GM21619 (cell line): Measurements from ENCODE around the gene SDK1.

Experiments
- ATAC-seq: cut with Tn5 transposase; IDR thresholded peaks from one replicate; pipeline ENCODE4 v1.9.1; 2021; ENCODE audit not compliant: unreplicated experiment

The SDK1 gene

GRCh38 chr7:3455806-3456595, 154.9 kb downstream of the SDK1 start:
- no peak for ATAC-seq

GRCh38 chr7:3459111-3459510, 158.1 kb downstream of the SDK1 start:
- no peak for ATAC-seq

GRCh38 chr7:3461923-3462322, 160.9 kb downstream of the SDK1 start:
- no peak for ATAC-seq

- ATAC-seq: no peak
Measured at GRCh38 chr7:3463696-3464095, 162.6 kb downstream of the SDK1 start.

GRCh38 chr7:3464900-3465622, 164.0 kb downstream of the SDK1 start:
- ATAC-seq: no peak

GRCh38 chr7:3466261-3466660, 165.2 kb downstream of the SDK1 start:
- no peak for ATAC-seq

GRCh38 chr7:3469641-3470040, 168.6 kb downstream of the SDK1 start:
- no peak for ATAC-seq

- ATAC-seq: no peak
Measured at GRCh38 chr7:3480197-3480596, 179.1 kb downstream of the SDK1 start.

GRCh38 chr7:3481435-3481834, 180.4 kb downstream of the SDK1 start:
- no peak for ATAC-seq

- no peak for ATAC-seq
Measured at GRCh38 chr7:3482147-3482921, 181.3 kb downstream of the SDK1 start.

- no peak for ATAC-seq
Measured at GRCh38 chr7:3486841-3487240, 185.8 kb downstream of the SDK1 start.

GRCh38 chr7:3488829-3489228, 187.8 kb downstream of the SDK1 start:
- no peak for ATAC-seq

GRCh38 chr7:3493499-3493898, 192.4 kb downstream of the SDK1 start:
- no peak for ATAC-seq

GRCh38 chr7:3494947-3495346, 193.9 kb downstream of the SDK1 start:
- ATAC-seq: no peak

GRCh38 chr7:3495530-3495929, 194.5 kb downstream of the SDK1 start:
- ATAC-seq: no peak

GRCh38 chr7:3495954-3496353, 194.9 kb downstream of the SDK1 start:
- ATAC-seq: no peak

- ATAC-seq: no peak
Measured at GRCh38 chr7:3497796-3498195, 196.7 kb downstream of the SDK1 start.

- ATAC-seq: no peak
Measured at GRCh38 chr7:3501671-3502070, 200.6 kb downstream of the SDK1 start.

GRCh38 chr7:3504384-3504783, 203.3 kb downstream of the SDK1 start:
- no peak for ATAC-seq

- no peak for ATAC-seq
Measured at GRCh38 chr7:3510101-3511020, 209.3 kb downstream of the SDK1 start.

GRCh38 chr7:3517344-3517743, 216.3 kb downstream of the SDK1 start:
- no peak for ATAC-seq
